ENCODE results near the gene DCLK1. TPM values are rescaled to one million over a fixed set of nuclear protein-coding genes. Genes with fewer than 3 reads are reported as not detected.

Gene DCLK1
- total RNA-seq, 6 experiments from 2014 or later = 0.07 to 0.12 (median 0.10) TPM; not detected in 2

- Histone ChIP-seq H3K9me3 (no peaks in the 10 kb centered on the region), H3K27me3 (no peaks in the 10 kb centered on the region), H3K4me1 (no peaks in the 10 kb centered on the region), H3K4me3 (no peak overlapping the region), H3K36me3 (no peaks in the 10 kb centered on the region), H3K27ac (no peak overlapping the region)
- TF ChIP-seq CTCF (IDR thresholded peaks at IDR 0.05) (no peak), POLR2A (IDR thresholded peaks at IDR 0.05) (no peak)
- no peak for ATAC-seq
- no peak for DNase-seq
- intact Hi-C loops (cut with DNase I) = no loop called here
- 60% methylated on average over 4 of the region's 4 CpGs for WGBS (ENCODE audit: insufficient coverage, low coverage, low lambda C conversion rate, missing lambda C conversion rate)
Observed at GRCh38 chr13:35835989-35836388, 295.2 kb downstream of the DCLK1 start.

DNA sequence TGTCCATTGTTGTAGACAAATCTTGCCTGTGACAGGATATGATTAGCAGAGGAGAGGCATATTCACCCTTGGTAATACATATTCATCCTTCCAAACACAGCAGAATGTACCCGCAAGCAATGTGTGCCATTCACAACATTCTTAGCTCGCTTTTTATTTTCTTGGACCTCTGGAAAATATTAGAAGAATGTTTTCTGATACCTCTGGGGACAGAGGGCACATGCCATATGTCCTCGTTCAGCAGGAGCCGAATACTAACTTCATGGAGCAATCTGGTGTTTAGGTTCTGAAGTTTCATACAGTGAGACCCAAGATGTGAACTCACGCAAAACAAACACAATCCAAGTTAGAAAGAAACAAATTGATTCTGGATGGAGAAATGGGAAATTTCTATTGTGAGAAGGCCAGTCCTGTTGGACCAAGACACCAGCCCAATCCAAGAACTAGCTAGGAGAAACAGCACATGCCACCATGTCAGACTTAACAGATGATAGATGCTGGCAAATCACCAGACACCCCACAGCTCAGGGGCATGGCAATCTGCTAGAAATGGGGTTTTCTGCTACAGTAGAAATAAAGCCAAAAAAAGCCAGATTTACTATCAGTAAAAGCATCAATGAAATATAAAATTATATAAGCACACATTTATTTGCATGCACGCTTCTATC lies 297.4 kb downstream of the DCLK1 start:
- TF ChIP-seq CTCF (IDR thresholded peaks at IDR 0.05) (no peak), POLR2A (IDR thresholded peaks at IDR 0.05) (no peak)
- no peak overlapping the region for H3K27ac ChIP-seq
- H3K9me3 ChIP-seq = no peaks in the 10 kb centered on the region
- no peaks in the 10 kb centered on the region for H3K4me1 ChIP-seq
- no peak for ATAC-seq
- intact Hi-C loops (cut with DNase I) = no loop called here
- no peaks in the 10 kb centered on the region for H3K36me3 ChIP-seq
- no peaks in the 10 kb centered on the region for H3K27me3 ChIP-seq
- WGBS (ENCODE audit: insufficient coverage, low coverage, low lambda C conversion rate, missing lambda C conversion rate) = 52% methylated on average over 6 of the region's 6 CpGs
- no peak for DNase-seq
- H3K4me3 ChIP-seq = no peak overlapping the region

DNA sequence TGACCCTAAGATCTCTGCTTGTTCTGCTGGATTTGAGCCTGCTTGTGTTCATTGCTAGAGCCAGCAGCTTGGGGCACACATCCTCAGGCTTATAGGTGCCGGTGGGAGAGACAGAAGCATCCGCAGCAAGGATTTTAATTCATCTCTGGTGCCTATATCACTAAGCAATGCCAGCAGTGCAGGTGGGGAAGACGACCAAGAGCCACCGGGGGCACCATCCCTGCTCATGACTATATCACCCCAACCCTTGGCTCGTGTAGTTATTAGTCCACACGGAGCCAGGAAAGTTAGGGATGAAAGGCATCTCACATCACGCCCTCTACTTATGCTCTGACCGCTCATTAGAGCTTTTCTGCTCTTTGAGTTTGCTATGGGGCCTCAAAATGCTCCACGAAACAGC lies 298.2 kb downstream of the DCLK1 start:
- TF ChIP-seq POLR2A (IDR thresholded peaks at IDR 0.05) (no peak), CTCF (IDR thresholded peaks at IDR 0.05) (no peak)
- ATAC-seq = no peak
- intact Hi-C loops (cut with DNase I) = no loop called here

GRCh38 chr13:35832551-35832950 lies 298.6 kb downstream of the DCLK1 start:
- H3K4me3 ChIP-seq = no peak overlapping the region
- intact Hi-C loops (cut with DNase I) = no loop called here
- no peaks in the 10 kb centered on the region for H3K36me3 ChIP-seq
- no peak overlapping the region for H3K27ac ChIP-seq
- DNase-seq = no peak
- H3K9me3 ChIP-seq = no peaks in the 10 kb centered on the region
- no peak for ATAC-seq
- no peaks in the 10 kb centered on the region for H3K27me3 ChIP-seq
- WGBS (ENCODE audit: insufficient coverage, low coverage, low lambda C conversion rate, missing lambda C conversion rate) = 80% methylated on average over 1 of the region's 1 CpG
- TF ChIP-seq POLR2A (IDR thresholded peaks at IDR 0.05) (no peak), CTCF (IDR thresholded peaks at IDR 0.05) (no peak)
- H3K4me1 ChIP-seq = no peaks in the 10 kb centered on the region

More for the DNA sequence above, 298.2 kb downstream of the DCLK1 start:
- Histone ChIP-seq H3K4me1 (no peaks in the 10 kb centered on the region), H3K9me3 (no peaks in the 10 kb centered on the region), H3K27me3 (no peaks in the 10 kb centered on the region), H3K27ac (no peak overlapping the region), H3K36me3 (no peaks in the 10 kb centered on the region), H3K4me3 (no peak overlapping the region)
- WGBS (ENCODE audit: insufficient coverage, low coverage, low lambda C conversion rate, missing lambda C conversion rate) = 50% methylated on average over 6 of the region's 9 CpGs
- no peak for DNase-seq

Measured in right lobe of liver (tissue), 6 donors.